K562 (cell line): Measurements from ENCODE around the gene CACNA2D2. TPM values are rescaled to one million over a fixed set of nuclear protein-coding genes. Genes with fewer than 3 reads are reported as not detected.

Experiments
- E2F5 ChIP-seq: sonication (generic); formaldehyde crosslinking; IDR thresholded peaks from 2 replicates; pipeline ENCODE4 v1.8.0; 2022; ENCODE audit warnings: mild to moderate bottlenecking, missing genetic modification reagents
- KDM1A ChIP-seq, 2 experiments: fragments of 450-650 bp; IDR thresholded peaks; 2 replicates each; pipeline ENCODE4 v1.6.1; 2016; ENCODE audit warnings: mild to moderate bottlenecking in 2 of 2
- PCBP1 ChIP-seq: fragments of 200-400 bp; formaldehyde crosslinking; IDR thresholded peaks from 2 replicates; pipeline ENCODE4 v1.6.1; 2018; ENCODE audit warnings: mild to moderate bottlenecking, low read depth, low read length; ENCODE audit not compliant: poor library complexity, severe bottlenecking
- SIN3B ChIP-seq: fragments of 450-650 bp; IDR thresholded peaks from 2 replicates; pipeline ENCODE4 v1.6.1; 2017; ENCODE audit warnings: low read depth, mild to moderate bottlenecking, moderate library complexity
- TOE1 ChIP-seq, 2 experiments: fragments of 450-650 bp in 1 of 2; sonication (generic) in 1 of 2; formaldehyde crosslinking in 1 of 2; IDR thresholded peaks; 2 replicates each; pipeline versions ENCODE4 v1.7.1 to v1.8.0; 2016 to 2022; ENCODE audit warnings: borderline replicate concordance in 2 of 2, mild to moderate bottlenecking in 2 of 2, antibody characterized with exemption in 1 of 2, inconsistent platforms in 1 of 2, low read depth in 1 of 2, missing genetic modification reagents in 1 of 2, moderate library complexity in 1 of 2
- ZBTB26 ChIP-seq: fragments of 450-650 bp; formaldehyde crosslinking; IDR thresholded peaks from 2 replicates; pipeline ENCODE4 v1.4.0; 2022; ENCODE audit warnings: missing genetic modification characterization
- ZNF224 ChIP-seq: sonication (generic); formaldehyde crosslinking; IDR thresholded peaks from 2 replicates; pipeline ENCODE4 v1.8.0; 2022; ENCODE audit warnings: mild to moderate bottlenecking, missing genetic modification reagents
- polyA plus RNA-seq, 8 experiments: library from polyadenylated mRNA; depleted of rRNA in 4 of 8; stranded (reverse) in 5 of 8; unstranded in 3 of 8; fragments of >200 nt; fragmentation: Nextera tagmentation in 2 of 8; fragmentation: Illumina TruSeq in 1 of 8; extraction: Ambion mirVana in 2 of 8; extraction: Trizol in 1 of 8; gene quantifications; 2 replicates each; pipeline versions ENCODE4 v1.2.1 to v1.2.3, GENCODE V29; 2011 to 2014; ENCODE audit warnings: inconsistent platforms in 1 of 8, missing spikeins in 1 of 8
- total RNA-seq, 7 experiments: library from RNA; depleted of rRNA in 6 of 7; stranded (reverse); fragments of >200 nt in 6 of 7; fragmentation: Illumina TruSeq in 2 of 7; extraction: Trizol in 2 of 7; gene quantifications; 2 replicates each; pipeline versions ENCODE4 v1.2.1 to v1.2.3, GENCODE V29; 2011 to 2021; ENCODE audit warnings: low replicate concordance in 1 of 7
- TF ChIP-seq, protein P1 (sequence below): fragments of 200-600 bp; sonication (generic); IDR thresholded peaks from one replicate; pipeline ENCODE4 v1.6.1; 2012; ENCODE audit warnings: mild to moderate bottlenecking, low read depth, low read length, inconsistent platforms

Gene CACNA2D2
- total and polyA plus RNA-seq, 9 of the 15 experiments (the other 6 are each of a cell fraction or from before 2014, with no cell fraction given) = 0.11 to 0.58 (median 0.36) TPM; not detected in 2

- TF ChIP-seq, protein P1, sequence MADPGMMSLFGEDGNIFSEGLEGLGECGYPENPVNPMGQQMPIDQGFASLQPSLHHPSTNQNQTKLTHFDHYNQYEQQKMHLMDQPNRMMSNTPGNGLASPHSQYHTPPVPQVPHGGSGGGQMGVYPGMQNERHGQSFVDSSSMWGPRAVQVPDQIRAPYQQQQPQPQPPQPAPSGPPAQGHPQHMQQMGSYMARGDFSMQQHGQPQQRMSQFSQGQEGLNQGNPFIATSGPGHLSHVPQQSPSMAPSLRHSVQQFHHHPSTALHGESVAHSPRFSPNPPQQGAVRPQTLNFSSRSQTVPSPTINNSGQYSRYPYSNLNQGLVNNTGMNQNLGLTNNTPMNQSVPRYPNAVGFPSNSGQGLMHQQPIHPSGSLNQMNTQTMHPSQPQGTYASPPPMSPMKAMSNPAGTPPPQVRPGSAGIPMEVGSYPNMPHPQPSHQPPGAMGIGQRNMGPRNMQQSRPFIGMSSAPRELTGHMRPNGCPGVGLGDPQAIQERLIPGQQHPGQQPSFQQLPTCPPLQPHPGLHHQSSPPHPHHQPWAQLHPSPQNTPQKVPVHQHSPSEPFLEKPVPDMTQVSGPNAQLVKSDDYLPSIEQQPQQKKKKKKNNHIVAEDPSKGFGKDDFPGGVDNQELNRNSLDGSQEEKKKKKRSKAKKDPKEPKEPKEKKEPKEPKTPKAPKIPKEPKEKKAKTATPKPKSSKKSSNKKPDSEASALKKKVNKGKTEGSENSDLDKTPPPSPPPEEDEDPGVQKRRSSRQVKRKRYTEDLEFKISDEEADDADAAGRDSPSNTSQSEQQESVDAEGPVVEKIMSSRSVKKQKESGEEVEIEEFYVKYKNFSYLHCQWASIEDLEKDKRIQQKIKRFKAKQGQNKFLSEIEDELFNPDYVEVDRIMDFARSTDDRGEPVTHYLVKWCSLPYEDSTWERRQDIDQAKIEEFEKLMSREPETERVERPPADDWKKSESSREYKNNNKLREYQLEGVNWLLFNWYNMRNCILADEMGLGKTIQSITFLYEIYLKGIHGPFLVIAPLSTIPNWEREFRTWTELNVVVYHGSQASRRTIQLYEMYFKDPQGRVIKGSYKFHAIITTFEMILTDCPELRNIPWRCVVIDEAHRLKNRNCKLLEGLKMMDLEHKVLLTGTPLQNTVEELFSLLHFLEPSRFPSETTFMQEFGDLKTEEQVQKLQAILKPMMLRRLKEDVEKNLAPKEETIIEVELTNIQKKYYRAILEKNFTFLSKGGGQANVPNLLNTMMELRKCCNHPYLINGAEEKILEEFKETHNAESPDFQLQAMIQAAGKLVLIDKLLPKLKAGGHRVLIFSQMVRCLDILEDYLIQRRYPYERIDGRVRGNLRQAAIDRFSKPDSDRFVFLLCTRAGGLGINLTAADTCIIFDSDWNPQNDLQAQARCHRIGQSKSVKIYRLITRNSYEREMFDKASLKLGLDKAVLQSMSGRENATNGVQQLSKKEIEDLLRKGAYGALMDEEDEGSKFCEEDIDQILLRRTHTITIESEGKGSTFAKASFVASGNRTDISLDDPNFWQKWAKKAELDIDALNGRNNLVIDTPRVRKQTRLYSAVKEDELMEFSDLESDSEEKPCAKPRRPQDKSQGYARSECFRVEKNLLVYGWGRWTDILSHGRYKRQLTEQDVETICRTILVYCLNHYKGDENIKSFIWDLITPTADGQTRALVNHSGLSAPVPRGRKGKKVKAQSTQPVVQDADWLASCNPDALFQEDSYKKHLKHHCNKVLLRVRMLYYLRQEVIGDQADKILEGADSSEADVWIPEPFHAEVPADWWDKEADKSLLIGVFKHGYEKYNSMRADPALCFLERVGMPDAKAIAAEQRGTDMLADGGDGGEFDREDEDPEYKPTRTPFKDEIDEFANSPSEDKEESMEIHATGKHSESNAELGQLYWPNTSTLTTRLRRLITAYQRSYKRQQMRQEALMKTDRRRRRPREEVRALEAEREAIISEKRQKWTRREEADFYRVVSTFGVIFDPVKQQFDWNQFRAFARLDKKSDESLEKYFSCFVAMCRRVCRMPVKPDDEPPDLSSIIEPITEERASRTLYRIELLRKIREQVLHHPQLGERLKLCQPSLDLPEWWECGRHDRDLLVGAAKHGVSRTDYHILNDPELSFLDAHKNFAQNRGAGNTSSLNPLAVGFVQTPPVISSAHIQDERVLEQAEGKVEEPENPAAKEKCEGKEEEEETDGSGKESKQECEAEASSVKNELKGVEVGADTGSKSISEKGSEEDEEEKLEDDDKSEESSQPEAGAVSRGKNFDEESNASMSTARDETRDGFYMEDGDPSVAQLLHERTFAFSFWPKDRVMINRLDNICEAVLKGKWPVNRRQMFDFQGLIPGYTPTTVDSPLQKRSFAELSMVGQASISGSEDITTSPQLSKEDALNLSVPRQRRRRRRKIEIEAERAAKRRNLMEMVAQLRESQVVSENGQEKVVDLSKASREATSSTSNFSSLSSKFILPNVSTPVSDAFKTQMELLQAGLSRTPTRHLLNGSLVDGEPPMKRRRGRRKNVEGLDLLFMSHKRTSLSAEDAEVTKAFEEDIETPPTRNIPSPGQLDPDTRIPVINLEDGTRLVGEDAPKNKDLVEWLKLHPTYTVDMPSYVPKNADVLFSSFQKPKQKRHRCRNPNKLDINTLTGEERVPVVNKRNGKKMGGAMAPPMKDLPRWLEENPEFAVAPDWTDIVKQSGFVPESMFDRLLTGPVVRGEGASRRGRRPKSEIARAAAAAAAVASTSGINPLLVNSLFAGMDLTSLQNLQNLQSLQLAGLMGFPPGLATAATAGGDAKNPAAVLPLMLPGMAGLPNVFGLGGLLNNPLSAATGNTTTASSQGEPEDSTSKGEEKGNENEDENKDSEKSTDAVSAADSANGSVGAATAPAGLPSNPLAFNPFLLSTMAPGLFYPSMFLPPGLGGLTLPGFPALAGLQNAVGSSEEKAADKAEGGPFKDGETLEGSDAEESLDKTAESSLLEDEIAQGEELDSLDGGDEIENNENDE = no peak
- no peak for TF ChIP-seq ZNF224 (CRISPR knock-in tag)
- TF ChIP-seq SIN3B = no peak
- no peak for TF ChIP-seq TOE1 (IDR thresholded peaks at IDR 0.05; ENCODE audit: borderline replicate concordance)
- TF ChIP-seq TOE1 (CRISPR knock-in tag; IDR thresholded peaks at IDR 0.05; ENCODE audit: borderline replicate concordance, low read depth) = no peak
- no peak for TF ChIP-seq E2F5
- TF ChIP-seq PCBP1 = no peak
- no peak for TF ChIP-seq KDM1A (IDR thresholded peaks at IDR 0.05)
- TF ChIP-seq ZBTB26 = no peak
Measured at GRCh38 chr3:50552598-50552997, 49.2 kb upstream of the CACNA2D2 start (continued).
